Kidney (tissue), 14 donors: ENCODE data around the gene LIPC. TPM values are rescaled to one million over a fixed set of nuclear protein-coding genes. Genes with fewer than 3 reads are reported as not detected.
A peak's percentile ranks its signal among the peaks of the same experiment; 100 is the strongest.

Experiments
- DNase-seq, 5 donors: peaks; one replicate each; pipeline ENCODE4 v3.0.0-alpha.2; 2013 to 2020
- FAIRE-seq: peaks from 2 replicates; lab custom pipeline; 2012; peaks lifted over from hg19 to GRCh38; lab: Jason Lieb, UNC
- H3K27ac ChIP-seq, 2 donors: one replicate each; pipeline ENCODE4 v1.7.0; 2013; ENCODE audit warnings: low read depth in 2 of 2, low read length in 2 of 2, inconsistent platforms in 1 of 2
- H3K27me3 ChIP-seq: one replicate; pipeline ENCODE4 v1.7.1; 2013; ENCODE audit warnings: low read length, inconsistent platforms; ENCODE audit not compliant: control insufficient read depth, insufficient read depth
- H3K36me3 ChIP-seq, 3 donors: one replicate each; pipeline versions ENCODE4 v1.7.0 to v1.7.1; 2013; ENCODE audit warnings: low read length in 3 of 3, control low read depth in 1 of 3, inconsistent platforms in 1 of 3; ENCODE audit not compliant: insufficient read depth in 3 of 3, control insufficient read depth in 2 of 3
- H3K4me1 ChIP-seq, 3 donors: one replicate each; pipeline versions ENCODE4 v1.7.0 to v1.7.1; 2013; ENCODE audit warnings: low read length in 3 of 3, inconsistent platforms in 1 of 3, low read depth in 1 of 3; ENCODE audit not compliant: control insufficient read depth in 2 of 3, insufficient read depth in 2 of 3
- H3K4me3 ChIP-seq, 3 donors: one replicate each; pipeline versions ENCODE4 v1.7.0 to v1.8.1; 2013; ENCODE audit warnings: low read length in 3 of 3, control low read depth in 1 of 3, inconsistent platforms in 1 of 3
- H3K9ac ChIP-seq, 3 donors: one replicate each; pipeline versions ENCODE4 v1.7.0 to v1.7.1; 2013; ENCODE audit warnings: low read length in 3 of 3, control low read depth in 1 of 3, inconsistent platforms in 1 of 3
- H3K9me3 ChIP-seq, 3 donors: one replicate each; pipeline versions ENCODE4 v1.7.0 to v1.7.1; 2013; ENCODE audit warnings: low read length in 3 of 3, control low read depth in 1 of 3, inconsistent platforms in 1 of 3; ENCODE audit not compliant: control insufficient read depth in 2 of 3, insufficient read depth in 1 of 3
- CTCF ChIP-seq: IDR thresholded peaks from 3 replicates; pipeline ENCODE4 v1.5.1; 2012; ENCODE audit warnings: mild to moderate bottlenecking, moderate library complexity, borderline replicate concordance; ENCODE audit not compliant: insufficient read depth; ENCODE audit errors: extremely low read depth
- intact Hi-C: fragments of 100-400 bp; cut with DNase I; formaldehyde crosslinking; loops from one replicate; pipeline ENCODE4 v1.11.1; 2022
- polyA plus RNA-seq: library from polyadenylated mRNA; stranded (reverse); fragments of 350-450 nt; fragmentation: Illumina TruSeq; extraction: RNeasy Lipid Tissue Mini Kit (QIAGEN cat#74804); gene quantifications from one replicate; pipeline ENCODE4 v1.2.3, GENCODE V29; 2014; ENCODE audit warnings: low read depth, low replicate concordance; ENCODE audit not compliant: insufficient read depth
- total RNA-seq: library from RNA; stranded (reverse); fragmentation: NEBNext Ultra II Directional; extraction: Animal tissue kit (Norgen Biotek cat#: 25700); gene quantifications from one replicate; pipeline ENCODE4 v1.2.1, GENCODE V29; 2021
- donor health status: control.
- donor health status: control.
- donor health status: control.
- donor health status: control.
- donor health status: control.
- donor health status: DM: yes; HTN: yes; CAD: no.
- donor health status: Normal renal cell carcinoma (clear cell type).

Gene LIPC
- total and polyA plus RNA-seq, 2 donors from 2014 or later, result 9.9 to 21.6 TPM

GRCh38 chr15:58434334-58434875, 2.6 kb downstream of the LIPC start:
- H3K27me3 ChIP-seq, result no peaks in the 10 kb centered on the region
- intact Hi-C loops, result no loop called here
- DNase-seq, result peak in 1 of 5 donors; percentile 40
- no peaks in the 10 kb centered on the region for H3K9me3 ChIP-seq
- H3K4me3 ChIP-seq, result no peak overlapping the region
- H3K4me1 ChIP-seq, result peaks cover 3 to 14% (median 8%) of the 10 kb centered on the region in 3 donors
- H3K9ac ChIP-seq, result no peak overlapping the region
- TF ChIP-seq CTCF, result no peak
- H3K36me3 ChIP-seq, result no peaks in the 10 kb centered on the region
- no peak overlapping the region for H3K27ac ChIP-seq
- FAIRE-seq, result no peak

DNA sequence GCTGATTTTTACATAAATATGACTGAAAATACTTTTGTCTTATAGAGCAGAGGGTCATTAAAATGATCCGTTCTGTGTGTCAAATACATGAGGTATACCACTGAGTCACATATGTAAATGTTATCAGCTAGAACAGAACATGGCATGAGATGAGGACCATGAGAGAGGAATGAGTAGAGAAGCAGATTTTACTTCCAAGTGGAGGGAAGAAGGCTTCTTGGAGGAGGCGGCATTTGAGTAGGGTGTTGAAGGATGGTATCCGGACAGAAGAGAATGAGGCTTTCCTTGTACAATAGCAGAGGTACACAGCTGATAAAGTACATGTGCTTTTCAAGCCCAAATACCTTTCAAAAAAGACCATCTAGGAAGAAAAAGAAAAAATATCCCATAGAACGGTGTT, 4.8 kb downstream of the LIPC start:
- Histone ChIP-seq H3K36me3 (no peaks in the 10 kb centered on the region), H3K4me1 (peaks cover 9 to 20% (median 13%) of the 10 kb centered on the region in 3 donors), H3K27me3 (no peaks in the 10 kb centered on the region), H3K27ac (no peak overlapping the region), H3K9me3 (no peaks in the 10 kb centered on the region), H3K9ac (no peak overlapping the region), H3K4me3 (no peak overlapping the region)
- no peak for FAIRE-seq
- no peak for DNase-seq
- intact Hi-C loops, result no loop called here
- no peak for TF ChIP-seq CTCF

- intact Hi-C loops, result no loop called here
- Histone ChIP-seq H3K4me3 (no peak overlapping the region), H3K9me3 (no peaks in the 10 kb centered on the region), H3K36me3 (no peaks in the 10 kb centered on the region), H3K27me3 (no peaks in the 10 kb centered on the region), H3K27ac (no peak overlapping the region), H3K9ac (no peak overlapping the region), H3K4me1 (peaks cover 6 to 21% (median 17%) of the 10 kb centered on the region in 3 donors)
- DNase-seq (no peak), FAIRE-seq (no peak)
- no peak for TF ChIP-seq CTCF
These were observed 5.8 kb downstream of the LIPC start for GRCh38 chr15:58437531-58438105.

DNA sequence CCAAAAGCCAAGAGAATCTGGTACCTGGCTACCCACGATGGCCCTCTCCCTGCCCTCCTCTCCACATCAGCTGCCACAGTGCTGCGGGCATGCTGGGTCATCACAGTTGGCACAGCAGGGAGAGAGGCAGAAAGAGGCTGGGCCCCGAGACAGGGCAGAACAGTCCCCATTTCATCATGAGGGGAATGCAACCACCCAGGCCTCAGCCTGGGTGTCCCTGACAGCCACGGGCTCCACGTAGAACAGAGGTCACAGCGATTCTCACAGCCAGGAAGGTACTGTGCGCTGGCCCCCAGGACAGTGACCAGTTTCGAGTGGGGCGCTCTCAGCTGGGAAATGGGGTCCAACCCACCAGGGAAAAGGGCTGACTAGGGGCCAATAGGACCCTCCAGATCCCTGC, 6.3 kb downstream of the LIPC start:
- Histone ChIP-seq H3K36me3 (no peaks in the 10 kb centered on the region), H3K4me1 (peaks cover 6 to 20% (median 17%) of the 10 kb centered on the region in 3 donors), H3K27ac (no peak overlapping the region), H3K4me3 (no peak overlapping the region), H3K9me3 (no peaks in the 10 kb centered on the region), H3K27me3 (no peaks in the 10 kb centered on the region), H3K9ac (no peak overlapping the region)
- TF ChIP-seq CTCF, result no peak
- FAIRE-seq (no peak), DNase-seq (no peak)
- intact Hi-C loops, result no loop called here
